ENCODE data around the gene GNL3. TPM values are rescaled to one million over a fixed set of nuclear protein-coding genes. Genes with fewer than 3 reads are reported as not detected.
"Not testable (repeated sequence)": the region's sequence is repeated elsewhere in the genome, so short reads cannot be mapped to it uniquely, and the experiment has no call there.

The GNL3 gene
- total RNA-seq, 1 donor from 2014 or later: 128 TPM

DNA sequence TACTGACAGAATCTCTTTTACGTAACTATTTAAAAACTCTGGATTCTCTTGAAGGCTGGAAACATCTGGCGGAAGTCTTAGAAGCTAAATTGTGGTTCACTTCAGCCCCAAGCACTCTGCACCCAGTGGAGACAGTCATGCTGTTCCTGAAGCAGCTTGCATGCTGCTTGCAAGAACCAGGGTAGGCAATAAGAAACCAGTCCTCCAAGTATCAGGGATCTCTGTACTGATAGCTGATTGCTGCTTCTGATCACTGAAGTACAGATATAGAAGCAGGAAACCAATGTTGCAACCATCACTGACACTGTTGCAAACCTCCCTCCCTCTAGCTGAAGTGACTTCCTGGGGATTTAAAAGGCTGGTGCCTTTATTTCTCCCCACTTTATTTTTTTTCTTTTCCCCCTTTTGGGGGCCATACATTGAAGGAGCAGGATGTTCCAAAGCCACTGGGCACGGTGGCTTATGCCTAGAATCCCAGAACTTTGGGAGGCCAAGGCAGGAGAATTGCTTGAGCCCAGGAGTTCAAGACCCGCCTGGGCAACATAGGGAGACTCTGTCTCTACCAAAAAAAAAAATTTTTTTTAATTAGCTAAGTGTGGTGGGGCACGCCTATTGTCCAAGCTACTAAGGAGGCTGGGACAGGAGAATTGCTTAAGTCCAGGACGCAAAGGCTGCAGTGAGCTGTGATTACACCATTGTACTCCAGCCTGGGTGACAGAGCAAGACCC is 35.3 kb downstream of the GNL3 start:
- no peak overlapping the region for H3K4me3 ChIP-seq (ENCODE audit: low read depth, low read length)
- TF ChIP-seq, protein P1, sequence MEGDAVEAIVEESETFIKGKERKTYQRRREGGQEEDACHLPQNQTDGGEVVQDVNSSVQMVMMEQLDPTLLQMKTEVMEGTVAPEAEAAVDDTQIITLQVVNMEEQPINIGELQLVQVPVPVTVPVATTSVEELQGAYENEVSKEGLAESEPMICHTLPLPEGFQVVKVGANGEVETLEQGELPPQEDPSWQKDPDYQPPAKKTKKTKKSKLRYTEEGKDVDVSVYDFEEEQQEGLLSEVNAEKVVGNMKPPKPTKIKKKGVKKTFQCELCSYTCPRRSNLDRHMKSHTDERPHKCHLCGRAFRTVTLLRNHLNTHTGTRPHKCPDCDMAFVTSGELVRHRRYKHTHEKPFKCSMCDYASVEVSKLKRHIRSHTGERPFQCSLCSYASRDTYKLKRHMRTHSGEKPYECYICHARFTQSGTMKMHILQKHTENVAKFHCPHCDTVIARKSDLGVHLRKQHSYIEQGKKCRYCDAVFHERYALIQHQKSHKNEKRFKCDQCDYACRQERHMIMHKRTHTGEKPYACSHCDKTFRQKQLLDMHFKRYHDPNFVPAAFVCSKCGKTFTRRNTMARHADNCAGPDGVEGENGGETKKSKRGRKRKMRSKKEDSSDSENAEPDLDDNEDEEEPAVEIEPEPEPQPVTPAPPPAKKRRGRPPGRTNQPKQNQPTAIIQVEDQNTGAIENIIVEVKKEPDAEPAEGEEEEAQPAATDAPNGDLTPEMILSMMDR (conservative IDR thresholded peaks at IDR 0.05; ENCODE audit: low read depth, low read length): no peak
- DNase-seq (ENCODE audit: low read depth): no peak

DNA sequence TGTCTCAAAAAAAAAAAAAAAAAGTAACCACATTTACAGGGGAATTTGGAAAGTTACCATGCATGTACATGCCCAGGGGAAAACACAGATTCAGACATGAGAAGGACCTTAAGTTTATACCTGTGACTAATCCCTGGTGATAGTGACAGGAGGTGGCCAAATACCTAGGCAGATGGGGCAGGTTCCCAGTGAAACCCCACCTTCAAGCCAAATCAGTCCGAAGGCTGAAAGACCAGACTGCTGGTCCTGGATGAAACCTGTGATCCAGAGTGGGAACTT is 35.8 kb downstream of the GNL3 start:
- no peak for DNase-seq (ENCODE audit: low read depth)
- H3K4me3 ChIP-seq (ENCODE audit: low read depth, low read length): no peak overlapping the region
- TF ChIP-seq, protein P1 (conservative IDR thresholded peaks at IDR 0.05; ENCODE audit: low read depth, low read length): no peak

DNA sequence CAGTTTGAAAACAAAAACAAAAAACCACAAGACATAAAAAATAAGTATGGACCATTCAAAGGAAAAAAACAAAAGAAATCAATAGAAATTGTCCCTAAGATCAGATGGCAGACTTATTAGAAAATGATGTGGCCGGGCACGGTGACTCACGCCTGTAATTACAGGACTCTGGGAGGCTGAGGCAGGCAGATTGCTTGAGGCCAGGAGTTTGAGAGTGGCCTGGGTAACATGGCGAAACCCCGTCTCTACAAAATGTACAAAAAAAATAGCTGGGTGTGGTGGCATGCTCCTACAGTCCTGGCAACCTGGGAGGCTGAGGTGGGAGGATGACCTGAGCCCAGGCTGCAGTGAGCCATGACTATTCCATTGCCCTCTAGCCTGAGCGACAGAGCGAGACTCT is 36.7 kb downstream of the GNL3 start:
- TF ChIP-seq, protein P1 (conservative IDR thresholded peaks at IDR 0.05; ENCODE audit: low read depth, low read length): no peak
- DNase-seq (ENCODE audit: low read depth): no peak

DNA sequence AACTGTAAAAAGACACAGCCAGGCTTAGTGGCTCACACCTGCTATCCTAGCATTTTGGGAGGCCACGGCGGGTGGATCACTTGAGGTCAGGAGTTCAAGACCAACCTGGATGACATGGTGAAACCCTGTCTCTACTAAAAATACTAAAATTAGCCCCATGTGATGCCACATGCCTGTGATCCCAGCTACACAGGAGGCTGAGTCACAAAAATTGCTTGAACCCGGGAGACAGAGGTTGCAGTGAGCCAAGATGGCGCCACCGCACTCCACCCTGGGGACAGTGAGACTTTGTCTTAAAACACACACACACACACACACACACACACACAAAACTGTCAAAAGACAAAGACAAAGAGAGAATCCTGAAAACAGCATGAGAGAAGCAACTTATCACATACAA is 38.1 kb downstream of the GNL3 start:
- no peak overlapping the region for H3K4me3 ChIP-seq (ENCODE audit: low read depth, low read length)
- TF ChIP-seq, protein P1 (conservative IDR thresholded peaks at IDR 0.05; ENCODE audit: low read depth, low read length): no peak
- no peak for DNase-seq (ENCODE audit: low read depth)

More for the DNA sequence above, 36.7 kb downstream of the GNL3 start:
- H3K4me3 ChIP-seq (ENCODE audit: low read depth, low read length): no peak overlapping the region

DNA sequence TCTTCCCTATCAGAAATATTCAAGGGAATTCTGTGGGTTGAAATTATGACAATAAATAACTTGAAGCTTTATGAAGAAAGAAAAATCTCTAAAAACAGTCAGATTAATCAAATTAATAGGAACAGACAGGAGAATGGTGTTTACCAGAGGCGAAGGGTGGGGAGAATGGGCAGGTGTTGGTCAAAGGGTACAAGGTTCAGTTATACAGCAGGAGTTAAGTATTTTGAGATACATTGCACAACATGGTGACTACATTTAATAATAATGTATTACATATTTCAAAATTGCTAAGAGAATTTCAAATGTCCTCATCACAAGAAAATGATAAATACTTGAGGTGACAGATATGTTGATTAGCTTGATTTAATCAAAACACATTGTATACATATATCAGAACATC is 38.7 kb downstream of the GNL3 start:
- DNase-seq (ENCODE audit: low read depth): no peak
- no peak overlapping the region for H3K4me3 ChIP-seq (ENCODE audit: low read depth, low read length)
- TF ChIP-seq, protein P1 (conservative IDR thresholded peaks at IDR 0.05; ENCODE audit: low read depth, low read length): no peak

DNA sequence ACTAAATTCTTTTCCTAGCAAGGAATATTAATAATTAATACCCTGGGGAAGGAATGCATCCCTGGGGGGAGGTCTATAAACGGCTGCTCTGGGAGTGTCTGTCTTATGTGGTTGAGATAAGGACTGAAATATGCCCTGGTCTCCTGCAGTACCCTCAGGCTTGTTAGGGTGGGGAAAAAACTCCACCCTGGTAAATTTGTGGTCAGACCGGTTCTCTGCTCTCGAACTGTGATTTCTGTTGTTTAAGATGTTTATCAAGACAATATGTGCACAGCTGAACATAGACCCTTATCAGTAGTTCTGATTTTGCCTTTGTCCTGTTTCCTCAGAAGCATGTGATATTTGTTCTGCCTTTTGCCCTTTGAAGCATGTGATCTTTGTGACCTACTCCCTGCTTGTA is 42.9 kb downstream of the GNL3 start:
- DNase-seq (ENCODE audit: low read depth): not testable (repeated sequence)

DNA sequence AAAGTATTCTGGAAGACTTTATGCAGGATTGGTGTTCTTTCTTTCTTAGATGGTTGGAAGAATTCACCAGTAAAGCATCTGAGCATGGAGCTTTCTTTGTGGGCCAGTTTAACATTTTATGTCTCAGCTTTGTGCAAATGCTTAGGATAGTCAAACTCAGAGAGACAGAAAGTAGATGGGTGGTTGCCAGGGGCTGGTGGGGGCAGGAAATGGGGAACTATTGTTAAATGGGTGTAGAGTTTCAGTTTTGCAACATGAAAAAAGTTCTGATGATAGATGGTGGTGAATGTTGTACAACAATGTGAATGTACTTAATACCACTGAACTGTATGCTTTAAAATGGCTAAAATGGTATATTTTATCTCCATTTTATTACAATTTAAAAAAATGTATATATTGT is 44.8 kb downstream of the GNL3 start:
- TF ChIP-seq, protein P1 (conservative IDR thresholded peaks at IDR 0.05; ENCODE audit: low read depth, low read length): no peak
- H3K4me3 ChIP-seq (ENCODE audit: low read depth, low read length): no peak overlapping the region
- no peak for DNase-seq (ENCODE audit: low read depth)

More for the DNA sequence above, 42.9 kb downstream of the GNL3 start:
- H3K4me3 ChIP-seq (ENCODE audit: low read depth, low read length): not testable (repeated sequence)

All from epithelial cell of proximal tubule (primary cell).